Fibroblast of lung (primary cell): Measurements from ENCODE around the gene PDGFC. TPM values are rescaled to one million over a fixed set of nuclear protein-coding genes. Genes with fewer than 3 reads are reported as not detected.

Experiments used
- DNase-seq, 2 donors: peaks; one replicate each; pipeline versions ENCODE4 v3.0.0 to v3.0.0-alpha.2; 2010; ENCODE audit warnings: low read depth in 2 of 2
- H2AFZ ChIP-seq: 2 replicates; pipeline ENCODE4 v1.5.1; 2012; ENCODE audit warnings: low read length, control low read depth, inconsistent platforms
- H3K27ac ChIP-seq: 2 replicates; pipeline ENCODE4 v1.5.1; 2011; ENCODE audit warnings: low read length, control low read depth; ENCODE audit not compliant: insufficient read depth
- H3K27me3 ChIP-seq: 2 replicates; pipeline ENCODE4 v1.5.1; 2011; ENCODE audit warnings: mild to moderate bottlenecking, low read length; ENCODE audit not compliant: control insufficient read depth, insufficient read depth
- H3K36me3 ChIP-seq: 2 replicates; pipeline ENCODE4 v1.5.1; 2011; ENCODE audit warnings: low read length; ENCODE audit not compliant: control insufficient read depth, insufficient read depth
- H3K4me1 ChIP-seq: 2 replicates; pipeline ENCODE4 v1.5.1; 2011; ENCODE audit warnings: low read length; ENCODE audit not compliant: control insufficient read depth, insufficient read depth; ENCODE audit errors: extremely low read depth
- H3K4me2 ChIP-seq: 2 replicates; pipeline ENCODE4 v1.5.1; 2011; ENCODE audit warnings: low read length, control low read depth; ENCODE audit not compliant: insufficient read depth; ENCODE audit errors: extremely low read depth
- H3K4me3 ChIP-seq, 4 experiments: fragments of 200-600 bp in 1 of 4; sonication (generic) in 1 of 4; replicated peaks in 1 of 4; 2 replicates each; pipeline ENCODE4 v1.5.1; 2011 to 2016; ENCODE audit warnings: low read length in 4 of 4, low read depth in 3 of 4, mild to moderate bottlenecking in 3 of 4, control low read depth in 2 of 4, inconsistent platforms in 1 of 4, mixed read lengths in 1 of 4; ENCODE audit not compliant: insufficient read depth in 1 of 4; ENCODE audit errors: control extremely low read depth in 1 of 4
- H3K79me2 ChIP-seq: 2 replicates; pipeline ENCODE4 v1.5.1; 2012; ENCODE audit warnings: mild to moderate bottlenecking, low read length, inconsistent platforms; ENCODE audit not compliant: control insufficient read depth, insufficient read depth
- H3K9ac ChIP-seq: 2 replicates; pipeline ENCODE4 v1.5.1; 2011; ENCODE audit warnings: mild to moderate bottlenecking, low read length, control low read depth; ENCODE audit not compliant: insufficient read depth
- H3K9me3 ChIP-seq: 2 replicates; pipeline ENCODE4 v1.5.1; 2012; ENCODE audit warnings: low read depth, low read length; ENCODE audit not compliant: control insufficient read depth, insufficient read depth
- H4K20me1 ChIP-seq: 2 replicates; pipeline ENCODE4 v1.5.1; 2011; ENCODE audit warnings: low read length; ENCODE audit not compliant: control insufficient read depth, insufficient read depth; ENCODE audit errors: extremely low read depth
- CTCF ChIP-seq, 2 donors: IDR thresholded peaks in 1 of 2; conservative IDR thresholded peaks in 1 of 2; 1 replicate in 1 of 2; 2 replicates in 1 of 2; pipeline ENCODE4 v1.5.1; 2011 to 2012; ENCODE audit warnings: low read length in 2 of 2, control low read depth in 1 of 2, inconsistent platforms in 1 of 2, low read depth in 1 of 2, mild to moderate bottlenecking in 1 of 2
- EZH2 ChIP-seq: IDR thresholded peaks from 2 replicates; pipeline ENCODE4 v1.5.1; 2012; ENCODE audit warnings: low read length, control low read depth, mild to moderate bottlenecking; ENCODE audit errors: missing control alignments
- polyA plus RNA-seq, 2 donors: library from polyadenylated mRNA; depleted of rRNA in 1 of 2; stranded (reverse) in 1 of 2; unstranded in 1 of 2; fragments of >200 nt; gene quantifications; 2 replicates each; pipeline ENCODE4 v1.2.1, GENCODE V29; 2011 to 2012; ENCODE audit warnings: missing spikeins in 1 of 2
- total RNA-seq: library from RNA; depleted of rRNA; stranded (reverse); fragments of >200 nt; gene quantifications from 2 replicates; pipeline ENCODE4 v1.2.1, GENCODE V29; 2014

PDGFC gene
- total and polyA plus RNA-seq, 2 donors (not counting 1 experiment from before 2014, with no cell fraction given), result 43.4 to 103 TPM

- Histone ChIP-seq H3K36me3 (no peaks in the 10 kb centered on the region), H3K9ac (no peak overlapping the region), H3K4me2 (no peak overlapping the region), H3K27me3 (no peaks in the 10 kb centered on the region), H3K4me1 (peaks cover 29% of the 10 kb centered on the region), H2AFZ (no peak overlapping the region), H4K20me1 (no peaks in the 10 kb centered on the region), H3K79me2 (peaks cover 79% of the 10 kb centered on the region), H3K27ac (no peak overlapping the region), H3K9me3 (no peaks in the 10 kb centered on the region), H3K4me3 (no peak overlapping the region)
- DNase-seq, result no peak
- TF ChIP-seq EZH2 (no peak), CTCF (conservative IDR thresholded peaks at IDR 0.05 in 1 of 2, IDR thresholded peaks at IDR 0.05 in 1 of 2; ENCODE audit: low read depth in 1 of 2, low read length in 2 of 2) (no peak)
These were observed 28.6 kb downstream of the PDGFC start for GRCh38 chr4:156942991-156943390.

GRCh38 chr4:156941940-156942548, 29.6 kb downstream of the PDGFC start:
- no peak overlapping the region for H3K9ac ChIP-seq
- H3K4me2 ChIP-seq, result peak overlapping the region; percentile 57
- H3K79me2 ChIP-seq, result peaks cover 78% of the 10 kb centered on the region
- H4K20me1 ChIP-seq, result no peaks in the 10 kb centered on the region
- H3K27me3 ChIP-seq, result no peaks in the 10 kb centered on the region
- H3K4me3 ChIP-seq, result peak overlapping the region in 3 of 4 experiments; percentile 7 to 35 (median 25)
- H3K4me1 ChIP-seq, result peaks cover 21% of the 10 kb centered on the region
- DNase-seq, result peak; percentile 97 to 98
- no peak for TF ChIP-seq EZH2
- TF ChIP-seq CTCF (conservative IDR thresholded peaks at IDR 0.05 in 1 of 2, IDR thresholded peaks at IDR 0.05 in 1 of 2; ENCODE audit: low read depth in 1 of 2, low read length in 2 of 2), result no peak
- peak overlapping the region; percentile 67 for H3K27ac ChIP-seq
- no peaks in the 10 kb centered on the region for H3K36me3 ChIP-seq
- no peak overlapping the region for H2AFZ ChIP-seq
- H3K9me3 ChIP-seq, result no peaks in the 10 kb centered on the region

- no peaks in the 10 kb centered on the region for H3K9me3 ChIP-seq
- H3K27me3 ChIP-seq, result no peaks in the 10 kb centered on the region
- H4K20me1 ChIP-seq, result no peaks in the 10 kb centered on the region
- DNase-seq, result peak in 1 of 2 donors; percentile 72
- no peak overlapping the region for H2AFZ ChIP-seq
- H3K27ac ChIP-seq, result no peak overlapping the region
- no peak for TF ChIP-seq EZH2
- no peak for TF ChIP-seq CTCF (conservative IDR thresholded peaks at IDR 0.05 in 1 of 2, IDR thresholded peaks at IDR 0.05 in 1 of 2; ENCODE audit: low read depth in 1 of 2, low read length in 2 of 2)
- peaks cover 12% of the 10 kb centered on the region for H3K4me1 ChIP-seq
- peaks cover 89% of the 10 kb centered on the region for H3K79me2 ChIP-seq
- H3K4me3 ChIP-seq, result no peak overlapping the region
- H3K4me2 ChIP-seq, result no peak overlapping the region
- H3K9ac ChIP-seq, result no peak overlapping the region
- no peaks in the 10 kb centered on the region for H3K36me3 ChIP-seq
These were observed 31.8 kb downstream of the PDGFC start for GRCh38 chr4:156939801-156940200.
